ENCODE data around the gene MCM9.

- TF ChIP-seq CTCF (conservative IDR thresholded peaks at IDR 0.05 in 1 of 2, IDR thresholded peaks at IDR 0.05 in 1 of 2; ENCODE audit: low read depth in 1 of 2, low read length in 2 of 2) (no peak), EZH2 (IDR thresholded peaks at IDR 0.05; ENCODE audit: low read length, missing control alignments) (no peak)
These were observed 10.3 kb upstream of the MCM9 start for GRCh38 chr6:118945217-118945616.
